PC-3 (cell line): ENCODE measurements around the gene ARG1.

ENCODE experiments used
- CTCF ChIP-seq: fragments of 300-600 bp; sonication (generic); conservative IDR thresholded peaks from 2 replicates; pipeline ENCODE4 v1.5.1; 2017; ENCODE audit warnings: antibody characterized with exemption, low read depth, mild to moderate bottlenecking, low read length
- EZH2 ChIP-seq: fragments of 300-600 bp; sonication (generic); IDR thresholded peaks from one replicate; pipeline ENCODE4 v1.6.1; 2017; ENCODE audit warnings: antibody characterized with exemption, mild to moderate bottlenecking, low read length; ENCODE audit not compliant: unreplicated experiment
- EZH2phosphoT487 ChIP-seq: fragments of 300-600 bp; sonication (generic); IDR thresholded peaks from 2 replicates; pipeline ENCODE4 v1.6.1; 2018; ENCODE audit warnings: mild to moderate bottlenecking, antibody characterized with exemption, low read length, borderline replicate concordance

DNA sequence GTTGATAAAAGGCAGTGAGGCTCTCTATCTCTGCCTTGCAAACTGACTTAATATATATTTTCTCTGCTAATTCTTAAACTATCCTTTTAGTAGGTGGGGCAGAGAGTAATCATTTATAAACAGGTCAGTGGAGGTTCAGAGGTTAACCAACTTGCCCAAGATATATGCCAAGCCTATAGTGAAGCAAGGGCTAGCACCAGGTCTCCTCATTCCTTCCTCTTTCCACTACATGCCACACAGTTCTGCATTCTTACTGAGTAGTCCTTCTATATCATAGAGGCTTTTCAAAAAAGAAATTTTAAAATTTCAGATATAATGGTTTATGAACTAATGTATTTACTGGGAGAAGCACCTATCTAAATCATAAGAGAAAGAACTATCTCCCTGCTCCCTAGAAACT lies 8.5 kb downstream of the ARG1 start:
- no peak for TF ChIP-seq CTCF
- no peak for TF ChIP-seq EZH2
- TF ChIP-seq EZH2phosphoT487, result no peak
